CD4-positive, alpha-beta T cell (primary cell): ENCODE measurements around the gene ARHGAP18. TPM values are rescaled to one million over a fixed set of nuclear protein-coding genes. Genes with fewer than 3 reads are reported as not detected.

Experiments
- ATAC-seq: fragments of 200-7000 bp; cut with Tn5 transposase; one replicate; pipeline ENCODE4 v1.10.0; 2022; ENCODE audit warnings: mild to moderate bottlenecking; ENCODE audit not compliant: poor library complexity
- CTCF ChIA-PET: fragments of 350-600 bp; sonication (Branson Sonifier 250); formaldehyde crosslinking; loops from one replicate; lab custom pipeline; 2021; ENCODE audit warnings: antibody characterized with exemption, inconsistent platforms; lab: Charles Lee
- POLR2A ChIA-PET: fragments of 350-600 bp; sonication (Branson Sonifier 250); formaldehyde crosslinking; loops from one replicate; lab custom pipeline; 2021; ENCODE audit warnings: antibody characterized with exemption, inconsistent platforms; lab: Charles Lee
- DNase-seq, 14 experiments: peaks; one replicate each; pipeline ENCODE4 v3.0.0-alpha.2; 2013 to 2020; ENCODE audit warnings: mixed read lengths in 2 of 14
- H3K27ac ChIP-seq, 2 donors: one replicate each; pipeline versions ENCODE4 v1.5.1 to v1.7.0; 2013; ENCODE audit warnings: low read length in 2 of 2, low read depth in 1 of 2, mild to moderate bottlenecking in 1 of 2
- H3K27me3 ChIP-seq, 2 experiments: 1 replicate in 1 of 2; 2 replicates in 1 of 2; pipeline versions ENCODE4 v1.6.1 to v1.7.0; 2013; ENCODE audit warnings: low read length in 2 of 2, control low read depth in 1 of 2, mild to moderate bottlenecking in 1 of 2, moderate library complexity in 1 of 2; ENCODE audit not compliant: insufficient read depth in 2 of 2, control insufficient read depth in 1 of 2
- H3K36me3 ChIP-seq: one replicate; pipeline ENCODE4 v1.6.1; 2013; ENCODE audit warnings: low read length, control low read depth; ENCODE audit not compliant: insufficient read depth
- H3K4me1 ChIP-seq: one replicate; pipeline ENCODE4 v1.6.1; 2013; ENCODE audit warnings: low read length, control low read depth; ENCODE audit not compliant: insufficient read depth
- H3K4me3 ChIP-seq: one replicate; pipeline ENCODE4 v1.5.1; 2013; ENCODE audit warnings: mild to moderate bottlenecking, low read length, moderate library complexity
- H3K9me3 ChIP-seq, 2 experiments: 1 replicate in 1 of 2; 2 replicates in 1 of 2; pipeline versions ENCODE4 v1.6.1 to v1.7.0; 2013; ENCODE audit warnings: low read length in 2 of 2, mild to moderate bottlenecking in 2 of 2, control low read depth in 1 of 2, moderate library complexity in 1 of 2; ENCODE audit not compliant: control insufficient read depth in 1 of 2, insufficient read depth in 1 of 2
- H3K27ac Mint-ChIP-seq: one replicate; pipeline ENCODE4 v1.8.0; 2020; ENCODE audit warnings: mixed read lengths
- H3K27me3 Mint-ChIP-seq: one replicate; pipeline ENCODE4 v1.8.0; 2021; ENCODE audit warnings: mixed read lengths
- H3K36me3 Mint-ChIP-seq: one replicate; pipeline ENCODE4 v1.8.0; 2021; ENCODE audit warnings: low read depth, mixed read lengths
- H3K4me1 Mint-ChIP-seq: one replicate; pipeline ENCODE4 v1.8.0; 2021; ENCODE audit warnings: low read depth, mixed read lengths
- H3K4me3 Mint-ChIP-seq: one replicate; pipeline ENCODE4 v1.8.0; 2020; ENCODE audit warnings: mild to moderate bottlenecking, mixed read lengths
- H3K9me3 Mint-ChIP-seq: one replicate; pipeline ENCODE4 v1.8.0; 2020; ENCODE audit warnings: mixed read lengths
- CTCF ChIP-seq: fragments of 200-600 bp; IDR thresholded peaks from one replicate; pipeline ENCODE4 v1.8.0; 2022; ENCODE audit warnings: antibody characterized with exemption, mild to moderate bottlenecking
- intact Hi-C, 2 experiments: fragments of 100-400 bp; cut with DNase I in 1 of 2; cut with micrococcal nuclease in 1 of 2; formaldehyde crosslinking; loops; one replicate each; pipeline versions ENCODE4 v1.15.1 to v1.9.0; 2023 to 2025; cut with DNase I, micrococcal nuclease
- total RNA-seq, 174 experiments: library from RNA in 2 of 174; stranded (reverse) in 2 of 174; gene quantifications; one replicate each; pipeline ENCODE4 v1.2.3 and lab custom pipeline; 2021 to 2026

The ARHGAP18 gene
- total RNA-seq, 2 experiments from 2014 or later, result 0.71 to 1.3 TPM

- peaks cover 33% of the 10 kb centered on the region for H3K4me1 Mint-ChIP-seq
- Histone ChIP-seq H3K36me3 (no peaks in the 10 kb centered on the region), H3K4me1 (peaks cover 18% of the 10 kb centered on the region), H3K9me3 (no peaks in the 10 kb centered on the region), H3K27ac (no peak overlapping the region), H3K4me3 (no peak overlapping the region), H3K27me3 (no peaks in the 10 kb centered on the region)
- ATAC-seq, result no peak
- intact Hi-C loops, result no loop called here
- H3K27ac Mint-ChIP-seq, result no peak overlapping the region
- ChIA-PET POLR2A (no interaction called here), CTCF (no interaction called here)
- no peak overlapping the region for H3K4me3 Mint-ChIP-seq
- no peaks in the 10 kb centered on the region for H3K27me3 Mint-ChIP-seq
- no peaks in the 10 kb centered on the region for H3K9me3 Mint-ChIP-seq
- DNase-seq, result no peak
- no peak for TF ChIP-seq CTCF
- no peaks in the 10 kb centered on the region for H3K36me3 Mint-ChIP-seq
These were observed 18.3 kb downstream of the ARHGAP18 start for GRCh38 chr6:129691709-129692108.

- Mint-ChIP-seq H3K4me3 (no peak overlapping the region), H3K36me3 (no peaks in the 10 kb centered on the region), H3K4me1 (peaks cover 32% of the 10 kb centered on the region), H3K9me3 (no peaks in the 10 kb centered on the region), H3K27me3 (no peaks in the 10 kb centered on the region), H3K27ac (no peak overlapping the region)
- DNase-seq (no peak), ATAC-seq (no peak)
- Histone ChIP-seq H3K36me3 (no peaks in the 10 kb centered on the region), H3K9me3 (no peaks in the 10 kb centered on the region), H3K27ac (no peak overlapping the region), H3K4me1 (peaks cover 24% of the 10 kb centered on the region), H3K27me3 (no peaks in the 10 kb centered on the region), H3K4me3 (no peak overlapping the region)
- ChIA-PET POLR2A (no interaction called here), CTCF (no interaction called here)
- no peak for TF ChIP-seq CTCF
- intact Hi-C loops, result no loop called here
These were observed 18.8 kb downstream of the ARHGAP18 start for GRCh38 chr6:129691043-129691640.

- no peak for TF ChIP-seq CTCF
- Mint-ChIP-seq H3K27me3 (no peaks in the 10 kb centered on the region), H3K36me3 (no peaks in the 10 kb centered on the region), H3K9me3 (no peaks in the 10 kb centered on the region), H3K4me1 (peaks cover 48% of the 10 kb centered on the region), H3K27ac (peak overlapping the region; percentile 51), H3K4me3 (peak overlapping the region; percentile 32)
- Histone ChIP-seq H3K4me1 (peaks cover 45% of the 10 kb centered on the region), H3K27ac (no peak overlapping the region), H3K36me3 (no peaks in the 10 kb centered on the region), H3K4me3 (no peak overlapping the region), H3K27me3 (no peaks in the 10 kb centered on the region), H3K9me3 (no peaks in the 10 kb centered on the region)
- ChIA-PET CTCF (interaction anchor here (1.5 kb wide), 1 partner anchor 43 kb away, joined by 3 read pairs; no protein-coding TSS in a partner anchor), POLR2A (interaction anchor here (1.0 to 2.0 kb wide), 5 partner anchors 9 to 62 kb away, joined by 4 to 6 read pairs (median 5); partner anchors contain the start of gene ARHGAP18)
- intact Hi-C loops, result loop anchor here in 1 of 2 experiments (2.0 kb wide), 1 partner anchor 14 kb away; no protein-coding TSS in a partner anchor
- ATAC-seq, result peak; percentile 69
- peak in 12 of 14 experiments; percentile 15 to 81 (median 26) for DNase-seq
These were observed 22.9 kb downstream of the ARHGAP18 start for GRCh38 chr6:129686941-129687627.
